ENCODE data around the gene ZNF605. TPM values are rescaled to one million over a fixed set of nuclear protein-coding genes. Genes with fewer than 3 reads are reported as not detected.

ZNF605 gene
- total and polyA plus RNA-seq, 10 of the 15 experiments (the other 5 are each of a cell fraction or from before 2014, with no cell fraction given) = 0.95 to 4.8 (median 2.5) TPM

DNA sequence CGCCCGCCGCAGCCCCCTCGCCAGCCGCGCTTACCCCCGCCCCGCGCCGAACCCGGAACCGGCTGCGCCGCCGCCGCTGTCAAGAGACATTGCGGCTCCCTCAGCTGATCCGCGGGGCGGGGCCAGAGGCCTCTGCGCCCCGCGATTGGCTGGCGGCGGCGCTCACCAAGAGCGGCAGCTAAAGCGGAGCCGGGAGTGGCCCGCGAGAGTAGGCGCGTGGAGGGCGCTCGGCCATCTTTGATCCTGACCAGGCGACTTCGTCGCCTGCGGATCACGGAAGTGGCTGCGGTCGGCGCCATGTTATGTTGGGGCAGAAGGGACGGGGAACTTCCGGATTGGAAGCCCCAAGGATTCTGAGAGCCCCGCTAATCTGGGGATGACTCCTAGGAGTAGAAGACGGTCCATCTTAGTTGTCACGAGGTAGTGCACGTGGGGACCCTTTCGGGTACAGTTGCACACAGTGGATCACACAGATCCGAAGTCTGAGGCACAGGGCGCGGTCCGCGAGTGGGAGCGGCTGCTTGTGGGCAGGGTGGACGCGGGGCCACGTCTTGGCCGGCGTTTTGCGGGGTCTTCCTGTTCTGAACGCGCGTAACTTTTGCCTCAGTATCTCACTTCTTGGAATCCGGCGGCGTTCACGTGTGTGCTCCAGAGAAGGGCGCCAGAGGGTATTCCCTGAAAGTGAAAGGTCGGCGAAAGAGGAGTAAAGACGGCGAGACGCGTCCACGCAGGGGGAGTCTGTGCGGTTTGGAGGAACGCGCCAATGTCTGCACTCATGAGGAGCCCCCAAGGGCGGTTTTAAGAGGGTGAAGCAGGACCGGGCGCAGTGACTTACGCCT, 68.4 kb downstream of the ZNF605 start, which contains the start of gene CHFR (continued):
- TF ChIP-seq, protein P1, sequence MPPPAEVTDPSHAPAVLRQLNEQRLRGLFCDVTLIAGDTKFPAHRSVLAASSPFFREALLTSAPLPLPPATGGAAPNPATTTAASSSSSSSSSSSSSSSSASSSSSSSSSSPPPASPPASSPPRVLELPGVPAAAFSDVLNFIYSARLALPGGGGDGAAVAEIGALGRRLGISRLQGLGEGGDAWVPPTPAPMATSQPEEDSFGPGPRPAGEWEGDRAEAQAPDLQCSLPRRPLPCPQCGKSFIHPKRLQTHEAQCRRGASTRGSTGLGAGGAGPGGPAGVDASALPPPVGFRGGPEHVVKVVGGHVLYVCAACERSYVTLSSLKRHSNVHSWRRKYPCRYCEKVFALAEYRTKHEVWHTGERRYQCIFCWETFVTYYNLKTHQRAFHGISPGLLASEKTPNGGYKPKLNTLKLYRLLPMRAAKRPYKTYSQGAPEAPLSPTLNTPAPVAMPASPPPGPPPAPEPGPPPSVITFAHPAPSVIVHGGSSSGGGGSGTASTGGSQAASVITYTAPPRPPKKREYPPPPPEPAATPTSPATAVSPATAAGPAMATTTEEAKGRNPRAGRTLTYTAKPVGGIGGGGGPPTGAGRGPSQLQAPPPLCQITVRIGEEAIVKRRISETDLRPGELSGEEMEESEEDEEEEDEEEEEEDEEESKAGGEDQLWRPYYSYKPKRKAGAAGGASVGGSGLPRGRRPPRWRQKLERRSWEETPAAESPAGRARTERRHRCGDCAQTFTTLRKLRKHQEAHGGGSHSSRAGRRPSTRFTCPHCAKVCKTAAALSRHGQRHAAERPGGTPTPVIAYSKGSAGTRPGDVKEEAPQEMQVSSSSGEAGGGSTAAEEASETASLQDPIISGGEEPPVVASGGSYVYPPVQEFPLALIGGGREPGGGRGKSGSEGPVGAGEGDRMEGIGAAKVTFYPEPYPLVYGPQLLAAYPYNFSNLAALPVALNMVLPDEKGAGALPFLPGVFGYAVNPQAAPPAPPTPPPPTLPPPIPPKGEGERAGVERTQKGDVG (CRISPR knock-in tag; IDR thresholded peaks at IDR 0.05) = no peak
- TF ChIP-seq CREM (IDR thresholded peaks at IDR 0.05; ENCODE audit: low read depth) = peak; percentile 79
- no peak for TF ChIP-seq NRF1 (conservative IDR thresholded peaks at IDR 0.05; ENCODE audit: low read depth, low read length)
- TF ChIP-seq CBFB (IDR thresholded peaks at IDR 0.05; ENCODE audit: low read depth) = peak; percentile 72; the same call in 1 of the 2 replicates
- no peak for TF ChIP-seq NFIC (IDR thresholded peaks at IDR 0.05; ENCODE audit: low read depth, low read length)
- TF ChIP-seq, protein P2, sequence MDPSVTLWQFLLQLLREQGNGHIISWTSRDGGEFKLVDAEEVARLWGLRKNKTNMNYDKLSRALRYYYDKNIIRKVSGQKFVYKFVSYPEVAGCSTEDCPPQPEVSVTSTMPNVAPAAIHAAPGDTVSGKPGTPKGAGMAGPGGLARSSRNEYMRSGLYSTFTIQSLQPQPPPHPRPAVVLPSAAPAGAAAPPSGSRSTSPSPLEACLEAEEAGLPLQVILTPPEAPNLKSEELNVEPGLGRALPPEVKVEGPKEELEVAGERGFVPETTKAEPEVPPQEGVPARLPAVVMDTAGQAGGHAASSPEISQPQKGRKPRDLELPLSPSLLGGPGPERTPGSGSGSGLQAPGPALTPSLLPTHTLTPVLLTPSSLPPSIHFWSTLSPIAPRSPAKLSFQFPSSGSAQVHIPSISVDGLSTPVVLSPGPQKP (IDR thresholded peaks at IDR 0.05; ENCODE audit: low read depth, low read length) = 0 out of 2 replicates have a peak, but pooled peaks have one; percentile 67
- TF ChIP-seq SMAD1 (IDR thresholded peaks at IDR 0.05; ENCODE audit: low read depth, partially characterized antibody) = peak; percentile 68
- TF ChIP-seq, protein P3, sequence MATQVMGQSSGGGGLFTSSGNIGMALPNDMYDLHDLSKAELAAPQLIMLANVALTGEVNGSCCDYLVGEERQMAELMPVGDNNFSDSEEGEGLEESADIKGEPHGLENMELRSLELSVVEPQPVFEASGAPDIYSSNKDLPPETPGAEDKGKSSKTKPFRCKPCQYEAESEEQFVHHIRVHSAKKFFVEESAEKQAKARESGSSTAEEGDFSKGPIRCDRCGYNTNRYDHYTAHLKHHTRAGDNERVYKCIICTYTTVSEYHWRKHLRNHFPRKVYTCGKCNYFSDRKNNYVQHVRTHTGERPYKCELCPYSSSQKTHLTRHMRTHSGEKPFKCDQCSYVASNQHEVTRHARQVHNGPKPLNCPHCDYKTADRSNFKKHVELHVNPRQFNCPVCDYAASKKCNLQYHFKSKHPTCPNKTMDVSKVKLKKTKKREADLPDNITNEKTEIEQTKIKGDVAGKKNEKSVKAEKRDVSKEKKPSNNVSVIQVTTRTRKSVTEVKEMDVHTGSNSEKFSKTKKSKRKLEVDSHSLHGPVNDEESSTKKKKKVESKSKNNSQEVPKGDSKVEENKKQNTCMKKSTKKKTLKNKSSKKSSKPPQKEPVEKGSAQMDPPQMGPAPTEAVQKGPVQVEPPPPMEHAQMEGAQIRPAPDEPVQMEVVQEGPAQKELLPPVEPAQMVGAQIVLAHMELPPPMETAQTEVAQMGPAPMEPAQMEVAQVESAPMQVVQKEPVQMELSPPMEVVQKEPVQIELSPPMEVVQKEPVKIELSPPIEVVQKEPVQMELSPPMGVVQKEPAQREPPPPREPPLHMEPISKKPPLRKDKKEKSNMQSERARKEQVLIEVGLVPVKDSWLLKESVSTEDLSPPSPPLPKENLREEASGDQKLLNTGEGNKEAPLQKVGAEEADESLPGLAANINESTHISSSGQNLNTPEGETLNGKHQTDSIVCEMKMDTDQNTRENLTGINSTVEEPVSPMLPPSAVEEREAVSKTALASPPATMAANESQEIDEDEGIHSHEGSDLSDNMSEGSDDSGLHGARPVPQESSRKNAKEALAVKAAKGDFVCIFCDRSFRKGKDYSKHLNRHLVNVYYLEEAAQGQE (IDR thresholded peaks at IDR 0.05; ENCODE audit: low read depth, low read length) = no peak; the same call in 1 of the 2 replicates
- peak; percentile 83 for TF ChIP-seq GABPA (IDR thresholded peaks at IDR 0.05; ENCODE audit: low read depth)
- TF ChIP-seq, protein P4, sequence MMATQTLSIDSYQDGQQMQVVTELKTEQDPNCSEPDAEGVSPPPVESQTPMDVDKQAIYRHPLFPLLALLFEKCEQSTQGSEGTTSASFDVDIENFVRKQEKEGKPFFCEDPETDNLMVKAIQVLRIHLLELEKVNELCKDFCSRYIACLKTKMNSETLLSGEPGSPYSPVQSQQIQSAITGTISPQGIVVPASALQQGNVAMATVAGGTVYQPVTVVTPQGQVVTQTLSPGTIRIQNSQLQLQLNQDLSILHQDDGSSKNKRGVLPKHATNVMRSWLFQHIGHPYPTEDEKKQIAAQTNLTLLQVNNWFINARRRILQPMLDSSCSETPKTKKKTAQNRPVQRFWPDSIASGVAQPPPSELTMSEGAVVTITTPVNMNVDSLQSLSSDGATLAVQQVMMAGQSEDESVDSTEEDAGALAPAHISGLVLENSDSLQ (IDR thresholded peaks at IDR 0.05) = peak; percentile 93
- no peak for TF ChIP-seq ZNF622 (IDR thresholded peaks at IDR 0.05)
- TF ChIP-seq FOXK2 (IDR thresholded peaks at IDR 0.05) = no peak
- TF ChIP-seq, protein P5, sequence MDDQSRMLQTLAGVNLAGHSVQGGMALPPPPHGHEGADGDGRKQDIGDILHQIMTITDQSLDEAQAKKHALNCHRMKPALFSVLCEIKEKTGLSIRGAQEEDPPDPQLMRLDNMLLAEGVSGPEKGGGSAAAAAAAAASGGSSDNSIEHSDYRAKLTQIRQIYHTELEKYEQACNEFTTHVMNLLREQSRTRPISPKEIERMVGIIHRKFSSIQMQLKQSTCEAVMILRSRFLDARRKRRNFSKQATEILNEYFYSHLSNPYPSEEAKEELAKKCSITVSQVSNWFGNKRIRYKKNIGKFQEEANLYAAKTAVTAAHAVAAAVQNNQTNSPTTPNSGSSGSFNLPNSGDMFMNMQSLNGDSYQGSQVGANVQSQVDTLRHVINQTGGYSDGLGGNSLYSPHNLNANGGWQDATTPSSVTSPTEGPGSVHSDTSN (IDR thresholded peaks at IDR 0.05; ENCODE audit: insufficient replicate concordance, low read depth, low read length) = peak; percentile 79
- TF ChIP-seq POU2F2 (IDR thresholded peaks at IDR 0.05; ENCODE audit: borderline replicate concordance, low read depth, low read length) = no peak; the same call in 2 of the 3 replicates
- TF ChIP-seq HDAC2 (IDR thresholded peaks at IDR 0.05) = no peak
- TF ChIP-seq ZZZ3 (IDR thresholded peaks at IDR 0.05; ENCODE audit: control insufficient read depth, insufficient read length, low read depth) = no peak

Measured in GM12878 (cell line).